OCI-LY3 (cell line): Measurements from ENCODE around the gene MTRF1.

ENCODE experiments used
- CTCF ChIP-seq: fragments of 200-600, 300-600 bp; sonication (generic); IDR thresholded peaks from 2 replicates; pipeline ENCODE4 v1.5.1; 2014; ENCODE audit warnings: antibody characterized with exemption, low read length, low read depth
- EZH2phosphoT487 ChIP-seq: fragments of 200-600 bp; shearing (Covaris generic); IDR thresholded peaks from 2 replicates; pipeline ENCODE4 v1.6.1; 2018; ENCODE audit warnings: antibody characterized with exemption, mixed run types, low read depth

DNA sequence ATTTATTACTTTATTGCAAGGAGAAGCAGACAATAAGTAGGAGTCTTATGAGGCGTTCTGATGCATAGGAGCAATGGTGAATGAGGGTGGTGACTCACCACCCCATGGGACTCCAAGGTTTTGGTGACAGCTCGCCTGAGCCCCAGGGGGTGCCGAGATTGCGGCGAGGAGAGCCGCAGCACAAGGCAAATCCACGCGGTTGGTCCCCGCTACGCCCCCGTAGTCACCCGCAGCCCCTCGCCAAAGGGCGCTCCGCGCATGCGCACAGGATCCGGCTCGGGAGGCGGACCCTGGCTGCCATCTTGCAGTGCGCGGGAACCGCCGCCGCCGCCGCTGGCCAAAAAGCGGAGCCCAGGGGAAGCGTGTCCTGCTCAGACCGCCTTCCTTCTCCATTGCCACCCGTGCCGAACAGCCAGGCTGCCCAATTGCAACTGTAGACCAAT lies 47.6 kb upstream of the MTRF1 start, which contains the start of gene NAA16:
- TF ChIP-seq CTCF (no peak), EZH2phosphoT487 (no peak)
